CD4-positive, alpha-beta T cell treated with Interleukin-17A for 1 hour (primary cell): Measurements from ENCODE around the gene KCTD3.

Experiments
- DNase-seq: peaks from one replicate; pipeline ENCODE4 v3.0.0-alpha.2; 2020

The KCTD3 gene

GRCh38 chr1:215566556-215567490 lies at the start of gene KCTD3:
KCTD3 (plus strand) TSS chr1:215567304; CDS start chr1:215567686, 382 bp downstream.
- DNase-seq, result peak; percentile 13

- no peak for DNase-seq
These were observed 49.6 kb upstream of the KCTD3 start for GRCh38 chr1:215517441-215517891.

- DNase-seq, result no peak
These were observed 48.5 kb upstream of the KCTD3 start for GRCh38 chr1:215518594-215518993.

GRCh38 chr1:215521279-215521678 lies 45.8 kb upstream of the KCTD3 start:
- no peak for DNase-seq

GRCh38 chr1:215523128-215523861 lies 43.8 kb upstream of the KCTD3 start:
- DNase-seq, result no peak

- DNase-seq, result no peak
These were observed 43.2 kb upstream of the KCTD3 start for GRCh38 chr1:215523906-215524305.

GRCh38 chr1:215526147-215526845 lies 40.8 kb upstream of the KCTD3 start:
- peak; percentile 56 for DNase-seq

- DNase-seq, result no peak
These were observed 40.3 kb upstream of the KCTD3 start for GRCh38 chr1:215526846-215527151.

GRCh38 chr1:215529111-215529510 lies 38.0 kb upstream of the KCTD3 start:
- DNase-seq, result no peak

- DNase-seq, result no peak
These were observed 37.5 kb upstream of the KCTD3 start for GRCh38 chr1:215529571-215529970.

- no peak for DNase-seq
These were observed 36.6 kb upstream of the KCTD3 start for GRCh38 chr1:215530401-215530984.

GRCh38 chr1:215539803-215540570 lies 27.1 kb upstream of the KCTD3 start:
- no peak for DNase-seq

- no peak for DNase-seq
These were observed 24.8 kb upstream of the KCTD3 start for GRCh38 chr1:215542301-215542700.

GRCh38 chr1:215543191-215543606 lies 23.9 kb upstream of the KCTD3 start:
- no peak for DNase-seq

GRCh38 chr1:215543806-215544205 lies 23.3 kb upstream of the KCTD3 start:
- no peak for DNase-seq

GRCh38 chr1:215544566-215544965 lies 22.5 kb upstream of the KCTD3 start:
- no peak for DNase-seq

GRCh38 chr1:215545096-215545495 lies 22.0 kb upstream of the KCTD3 start:
- DNase-seq, result no peak

GRCh38 chr1:215547011-215547410 lies 20.1 kb upstream of the KCTD3 start:
- no peak for DNase-seq

GRCh38 chr1:215551806-215552205 lies 15.3 kb upstream of the KCTD3 start:
- no peak for DNase-seq

- no peak for DNase-seq
These were observed 12.2 kb upstream of the KCTD3 start for GRCh38 chr1:215554865-215555264.

GRCh38 chr1:215555531-215555930 lies 11.6 kb upstream of the KCTD3 start:
- DNase-seq, result no peak

GRCh38 chr1:215556996-215557395 lies 10.1 kb upstream of the KCTD3 start:
- DNase-seq, result no peak
